KOPT-K1 (cell line): ENCODE data around the gene GRIN2B.

Experiments used
- H3K27ac ChIP-seq: fragments of 200-600 bp; sonication (generic); 2 replicates; pipeline ENCODE4 v1.5.1; 2016; ENCODE audit warnings: antibody characterized with exemption, mild to moderate bottlenecking, low read depth, low read length; ENCODE audit not compliant: poor library complexity, severe bottlenecking
- H3K36me3 ChIP-seq: fragments of 200-600 bp; sonication (generic); 2 replicates; pipeline ENCODE4 v1.5.1; 2017; ENCODE audit warnings: antibody characterized with exemption, mild to moderate bottlenecking, low read length, moderate library complexity; ENCODE audit not compliant: insufficient read depth
- H3K9me3 ChIP-seq: fragments of 200-600 bp; sonication (generic); 2 replicates; pipeline ENCODE4 v1.5.1; 2017; ENCODE audit warnings: antibody characterized with exemption, low read length, mild to moderate bottlenecking; ENCODE audit not compliant: insufficient read depth, poor library complexity, severe bottlenecking

Gene GRIN2B

GRCh38 chr12:13981296-13981962 lies at the start of gene GRIN2B:
GRIN2B (minus strand) TSS chr12:13981602; CDS start chr12:13866208, 115,394 bp downstream.
- Histone ChIP-seq H3K9me3 (no peaks in the 10 kb centered on the region), H3K27ac (no peak within 1 kb of the TSS), H3K36me3 (no peaks in the 10 kb centered on the region)

GRCh38 chr12:14026537-14026936 lies 45.1 kb upstream of the GRIN2B start:
- no peaks in the 10 kb centered on the region for H3K36me3 ChIP-seq
- H3K9me3 ChIP-seq = no peaks in the 10 kb centered on the region

GRCh38 chr12:14024591-14024990 lies 43.2 kb upstream of the GRIN2B start:
- no peak overlapping the region for H3K27ac ChIP-seq
- H3K36me3 ChIP-seq = no peaks in the 10 kb centered on the region
- no peaks in the 10 kb centered on the region for H3K9me3 ChIP-seq

More at GRCh38 chr12:14026537-14026936, 45.1 kb upstream of the GRIN2B start:
- H3K27ac ChIP-seq = no peak overlapping the region

- Histone ChIP-seq H3K9me3 (no peaks in the 10 kb centered on the region), H3K27ac (no peak overlapping the region), H3K36me3 (no peaks in the 10 kb centered on the region)
Measured at GRCh38 chr12:14018080-14018479, 36.7 kb upstream of the GRIN2B start.

- H3K27ac ChIP-seq = no peak overlapping the region
- no peaks in the 10 kb centered on the region for H3K9me3 ChIP-seq
- H3K36me3 ChIP-seq = no peaks in the 10 kb centered on the region
Measured at GRCh38 chr12:14010989-14011388, 29.6 kb upstream of the GRIN2B start.

DNA sequence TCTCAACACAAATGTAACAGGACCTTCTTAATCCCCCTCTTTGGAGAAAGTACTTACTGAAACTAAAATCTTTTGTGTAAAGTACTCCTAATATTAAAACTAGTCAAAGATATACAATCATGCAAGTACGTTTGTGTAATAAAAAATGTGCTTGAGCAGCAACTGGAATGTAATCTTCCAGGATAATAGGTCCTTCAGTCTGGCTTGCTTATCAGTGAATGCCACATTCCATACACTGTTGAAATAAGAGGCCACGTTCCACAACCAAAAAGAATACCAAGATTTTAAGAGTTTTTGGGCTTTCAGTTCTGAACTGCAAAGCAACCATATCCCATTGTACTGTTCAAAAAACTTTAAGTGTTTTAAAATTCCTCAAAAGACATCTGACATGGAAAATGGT lies 26.2 kb upstream of the GRIN2B start:
- Histone ChIP-seq H3K9me3 (no peaks in the 10 kb centered on the region), H3K36me3 (no peaks in the 10 kb centered on the region), H3K27ac (no peak overlapping the region)

GRCh38 chr12:13992585-13992984 lies 11.2 kb upstream of the GRIN2B start:
- no peaks in the 10 kb centered on the region for H3K9me3 ChIP-seq
- no peaks in the 10 kb centered on the region for H3K36me3 ChIP-seq
- no peak overlapping the region for H3K27ac ChIP-seq

DNA sequence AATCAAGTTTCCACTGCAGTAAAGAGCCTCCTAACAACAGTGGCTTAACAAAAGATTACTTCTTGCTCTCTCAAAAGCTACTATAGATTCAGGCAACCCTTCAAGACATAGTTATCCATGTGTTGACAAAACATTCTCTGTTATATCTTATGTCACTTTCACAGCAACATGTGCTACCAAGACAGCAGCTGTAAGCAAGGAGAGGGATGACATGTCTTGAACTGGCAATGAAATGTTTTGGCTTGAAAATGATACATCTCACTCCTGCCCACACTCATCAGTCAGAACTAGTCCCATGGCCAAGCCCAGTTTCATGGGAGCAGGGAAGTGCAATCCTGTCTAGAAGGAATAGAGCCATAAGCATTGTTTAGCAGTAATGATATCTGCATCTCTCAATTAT lies 10.7 kb upstream of the GRIN2B start:
- Histone ChIP-seq H3K36me3 (no peaks in the 10 kb centered on the region), H3K9me3 (no peaks in the 10 kb centered on the region), H3K27ac (no peak overlapping the region)

DNA sequence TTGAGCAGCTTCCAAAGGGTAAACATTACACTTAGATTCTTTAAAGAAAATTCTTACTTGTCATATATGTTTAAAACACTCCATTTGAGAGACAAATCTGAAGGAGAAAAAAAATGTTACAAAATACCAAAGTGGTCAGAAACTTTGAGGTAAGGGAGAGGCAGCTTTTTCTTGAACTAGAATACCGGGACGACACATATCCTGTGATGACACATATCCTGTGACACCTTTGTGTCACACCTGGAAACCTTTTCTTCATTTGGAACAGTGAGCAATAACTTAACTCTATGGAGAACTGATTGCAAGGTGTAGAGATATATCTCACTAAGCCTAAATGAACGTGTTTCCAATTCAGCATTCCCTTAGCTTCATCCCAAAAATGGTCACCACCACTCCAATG lies 4.6 kb upstream of the GRIN2B start:
- Histone ChIP-seq H3K36me3 (no peaks in the 10 kb centered on the region), H3K27ac (no peak overlapping the region), H3K9me3 (no peaks in the 10 kb centered on the region)

DNA sequence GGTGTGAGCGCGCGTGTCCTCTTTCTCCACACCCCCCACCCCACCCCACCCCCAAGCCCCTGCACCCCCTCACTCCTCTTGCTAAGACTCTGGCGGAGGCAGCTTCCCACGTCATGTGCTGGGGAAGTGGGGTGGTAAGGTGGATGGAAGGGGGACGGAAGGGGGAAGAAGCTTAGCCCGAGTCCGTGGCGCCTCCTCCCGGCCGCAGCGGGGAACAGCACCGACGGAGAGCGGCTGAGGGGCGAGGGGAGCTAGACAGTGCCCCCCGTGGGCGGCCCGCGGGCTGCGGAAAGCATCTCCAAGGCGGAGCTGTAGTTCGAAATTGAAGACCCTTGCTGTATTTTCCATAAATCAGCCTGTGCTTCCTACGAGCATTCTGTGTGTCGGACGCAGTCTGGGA lies 588 bp upstream of the GRIN2B start:
- Histone ChIP-seq H3K9me3 (no peaks in the 10 kb centered on the region), H3K27ac (no peak overlapping the region), H3K36me3 (no peaks in the 10 kb centered on the region)

- Histone ChIP-seq H3K9me3 (no peaks in the 10 kb centered on the region), H3K27ac (no peak overlapping the region), H3K36me3 (no peaks in the 10 kb centered on the region)
Measured at GRCh38 chr12:13980538-13981295, 685 bp downstream of the GRIN2B start.

DNA sequence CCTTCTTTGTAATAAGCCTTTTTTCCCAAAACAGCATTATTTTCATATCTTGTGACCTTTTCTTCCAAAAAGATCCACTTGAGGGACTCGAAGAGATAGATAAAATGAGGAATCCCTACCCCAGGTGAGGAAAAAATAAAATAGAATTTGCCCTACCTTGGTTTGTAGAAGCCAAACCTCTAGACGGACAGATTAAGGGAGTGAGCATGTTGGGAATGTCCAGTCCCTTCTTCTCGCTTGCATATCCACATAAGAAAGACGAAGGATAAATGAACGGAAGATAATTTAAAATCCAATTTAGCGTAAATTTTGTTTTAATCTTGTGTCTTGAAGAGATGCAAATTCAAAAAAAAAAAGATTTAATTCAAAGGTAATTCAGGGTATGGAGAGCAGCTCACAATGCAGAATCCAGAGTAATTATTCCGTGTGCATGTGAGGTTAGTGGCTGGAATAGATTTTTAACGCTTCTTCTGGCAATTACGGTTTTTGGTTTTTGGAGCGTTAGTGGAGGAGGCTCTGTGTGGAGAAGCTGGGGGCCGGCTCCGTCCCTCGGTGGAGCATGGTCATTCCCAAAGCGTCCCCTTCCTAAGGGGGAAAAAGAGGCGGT lies 1.5 kb downstream of the GRIN2B start:
- no peaks in the 10 kb centered on the region for H3K9me3 ChIP-seq
- no peaks in the 10 kb centered on the region for H3K36me3 ChIP-seq

DNA sequence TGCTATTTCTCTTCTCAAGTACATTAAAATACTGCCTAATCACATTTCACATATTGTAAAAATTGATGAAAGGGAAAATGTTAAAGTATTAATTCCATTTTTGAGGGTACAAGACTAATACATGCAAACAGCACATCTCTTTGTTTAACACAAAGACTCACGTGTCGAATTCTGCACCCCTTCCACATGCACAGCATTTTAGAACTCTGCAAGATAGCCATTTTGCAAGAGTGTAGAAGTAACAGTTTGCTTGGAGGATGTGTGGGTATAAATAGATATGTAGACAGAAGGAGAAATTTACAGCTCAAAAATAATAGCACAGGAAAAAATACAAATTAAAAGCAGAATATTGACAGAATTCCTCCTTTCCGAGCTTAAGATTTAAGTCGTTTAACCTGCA lies 2.5 kb downstream of the GRIN2B start:
- no peak overlapping the region for H3K27ac ChIP-seq
- no peaks in the 10 kb centered on the region for H3K36me3 ChIP-seq
- no peaks in the 10 kb centered on the region for H3K9me3 ChIP-seq

More for the DNA sequence above, 1.5 kb downstream of the GRIN2B start:
- H3K27ac ChIP-seq = no peak overlapping the region

DNA sequence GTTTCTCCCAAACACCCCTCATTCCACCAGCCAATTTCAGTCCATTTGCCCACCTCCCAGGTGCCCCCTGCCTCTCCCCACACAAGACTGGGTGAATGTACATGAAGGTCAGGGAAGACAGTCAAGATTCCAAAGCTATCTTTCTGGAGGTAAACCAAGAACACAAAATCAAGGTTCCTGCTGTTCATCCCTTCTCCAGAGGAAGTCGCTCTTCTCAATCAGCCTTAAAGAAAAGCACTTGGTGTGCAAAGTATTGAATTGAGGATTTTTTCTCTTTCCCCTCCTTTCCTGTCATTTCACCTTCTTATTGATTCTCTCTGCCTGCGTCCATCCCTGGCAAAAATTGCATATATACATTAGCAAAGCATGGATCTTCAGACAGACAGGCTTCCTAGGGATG lies 4.5 kb downstream of the GRIN2B start:
- Histone ChIP-seq H3K36me3 (no peaks in the 10 kb centered on the region), H3K27ac (no peak overlapping the region), H3K9me3 (no peaks in the 10 kb centered on the region)

- Histone ChIP-seq H3K36me3 (no peaks in the 10 kb centered on the region), H3K9me3 (no peaks in the 10 kb centered on the region), H3K27ac (no peak overlapping the region)
Measured at GRCh38 chr12:13976028-13976584, 5.3 kb downstream of the GRIN2B start.
